Fibroblast of skin of right biceps (primary cell): ENCODE results near the gene SUSD4.
A peak's percentile ranks its signal among the peaks of the same experiment; 100 is the strongest.

Experiments
- DNase-seq: peaks from one replicate; pipeline ENCODE4 v3.0.0-alpha.2; 2013

The SUSD4 gene

DNA sequence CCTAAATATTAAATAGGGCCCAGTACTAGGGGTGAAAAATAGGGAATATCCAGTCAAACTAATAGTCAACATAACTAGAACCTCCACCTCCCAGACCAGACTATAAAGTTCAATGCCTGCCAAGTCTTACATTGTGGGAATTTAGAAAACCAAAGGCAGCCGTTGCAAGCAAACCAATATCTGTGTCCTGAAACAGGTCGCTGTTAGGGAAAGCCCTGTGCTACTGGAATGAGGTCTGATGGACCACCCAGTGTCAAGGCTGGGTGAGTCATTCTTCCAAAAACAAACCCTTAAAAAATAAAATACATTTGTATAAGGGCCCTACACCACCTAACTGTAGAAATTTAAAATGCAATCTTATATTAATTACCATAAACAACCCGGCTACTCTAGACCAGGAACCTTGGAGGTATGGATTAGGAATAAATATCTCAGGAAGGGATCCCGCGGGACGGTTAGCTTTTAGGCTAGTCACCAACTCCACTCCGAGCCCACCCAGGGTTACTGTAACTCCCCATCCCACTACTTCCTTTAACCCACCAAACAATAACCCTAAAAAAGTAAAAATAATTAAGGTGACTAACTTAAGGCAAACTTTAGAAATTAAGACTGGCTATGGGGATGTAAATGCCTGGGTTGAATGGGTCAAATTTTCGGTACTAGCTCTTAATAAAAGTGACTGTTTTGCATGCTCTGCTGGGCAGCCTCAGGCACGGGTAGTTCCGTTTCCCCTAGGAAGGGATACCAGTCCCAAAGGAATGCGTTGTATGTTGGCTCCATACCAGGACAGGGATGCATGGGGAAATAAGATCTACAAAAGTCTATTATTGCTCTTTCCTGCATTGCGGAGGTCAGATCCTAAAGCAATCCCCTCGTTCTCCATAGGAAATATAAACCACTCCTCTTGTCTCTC, 155.6 kb downstream of the SUSD4 start:
- DNase-seq: peak; percentile 45

GRCh38 chr1:223207293-223208066, 156.5 kb downstream of the SUSD4 start:
- DNase-seq: peak; percentile 65

GRCh38 chr1:223204424-223204823, 159.6 kb downstream of the SUSD4 start:
- DNase-seq: no peak

GRCh38 chr1:223203694-223204093, 160.3 kb downstream of the SUSD4 start:
- DNase-seq: no peak

- DNase-seq: no peak
Measured at GRCh38 chr1:223203034-223203408, 161.0 kb downstream of the SUSD4 start.

DNA sequence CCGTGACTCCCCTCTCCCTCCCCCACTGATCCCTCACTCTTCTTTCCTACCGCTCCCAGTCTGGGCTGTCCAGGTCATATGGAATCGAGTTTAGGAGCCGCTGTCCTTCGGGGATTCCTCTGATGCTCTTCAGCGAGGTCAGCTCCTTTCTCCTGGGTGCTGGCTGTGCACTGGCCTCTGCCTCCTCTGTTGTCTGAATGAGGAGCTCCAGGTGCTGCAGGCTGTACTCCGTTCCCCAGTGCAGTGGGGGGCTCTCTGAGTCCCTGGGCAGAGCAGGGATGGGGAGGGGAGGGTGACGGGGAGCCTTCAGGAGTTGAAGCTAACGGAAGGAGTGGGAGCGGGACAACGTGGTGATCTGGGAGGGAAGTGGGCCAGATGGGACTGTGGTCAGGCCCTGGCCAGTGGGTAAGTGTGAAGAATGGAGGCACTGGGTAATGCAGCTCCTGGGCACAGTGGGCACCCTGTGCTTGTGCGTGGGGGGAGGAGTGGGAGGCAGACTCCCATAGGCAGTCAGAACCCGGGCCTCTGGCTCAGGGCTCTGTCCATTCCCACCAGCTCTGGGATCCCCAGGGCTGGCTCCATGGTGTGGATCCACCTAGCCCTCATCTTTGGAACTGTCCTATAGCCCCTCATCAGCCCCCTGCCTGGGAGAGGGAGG, 161.5 kb downstream of the SUSD4 start:
- no peak for DNase-seq

GRCh38 chr1:223201967-223202366, 162.0 kb downstream of the SUSD4 start:
- no peak for DNase-seq

DNA sequence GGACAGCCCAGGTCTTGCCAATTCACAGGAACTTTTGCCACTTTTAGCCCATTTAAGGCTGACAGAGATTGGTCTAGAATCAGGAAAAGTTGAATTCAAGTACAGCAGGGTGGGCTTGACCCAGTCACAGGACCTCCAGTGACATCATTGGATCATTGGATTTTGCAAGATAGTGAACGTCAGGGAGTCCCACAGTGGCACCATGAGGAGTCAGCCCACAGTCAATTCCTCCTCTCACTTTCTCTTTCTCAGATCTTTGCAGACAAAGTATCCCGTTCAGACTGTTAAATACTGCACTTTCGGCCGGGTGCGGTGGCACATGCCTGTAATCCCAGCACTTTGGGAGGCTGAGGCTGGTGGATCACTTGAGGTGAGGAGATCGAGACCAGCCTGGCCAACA, 163.1 kb downstream of the SUSD4 start:
- DNase-seq: no peak

GRCh38 chr1:223199094-223199647, 164.8 kb downstream of the SUSD4 start:
- DNase-seq: no peak

DNA sequence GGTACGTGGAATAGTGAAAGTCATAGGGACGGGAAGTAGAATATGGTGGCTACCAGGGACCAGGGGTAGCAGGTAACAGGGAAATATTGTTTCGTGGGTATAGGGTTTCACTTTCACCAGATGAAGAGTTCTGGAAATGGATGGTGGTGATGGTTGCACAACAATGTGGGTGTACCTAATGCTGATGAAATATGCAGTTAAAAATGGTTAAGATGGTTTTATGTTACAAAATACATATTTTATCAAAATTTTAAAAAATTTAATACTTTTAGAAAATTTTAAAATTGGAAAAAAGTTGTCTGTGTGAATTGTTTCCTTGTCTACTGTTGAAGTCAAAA, 165.4 kb downstream of the SUSD4 start:
- no peak for DNase-seq

- DNase-seq: peak; percentile 19
Measured at GRCh38 chr1:223197923-223198627, 165.9 kb downstream of the SUSD4 start.

DNA sequence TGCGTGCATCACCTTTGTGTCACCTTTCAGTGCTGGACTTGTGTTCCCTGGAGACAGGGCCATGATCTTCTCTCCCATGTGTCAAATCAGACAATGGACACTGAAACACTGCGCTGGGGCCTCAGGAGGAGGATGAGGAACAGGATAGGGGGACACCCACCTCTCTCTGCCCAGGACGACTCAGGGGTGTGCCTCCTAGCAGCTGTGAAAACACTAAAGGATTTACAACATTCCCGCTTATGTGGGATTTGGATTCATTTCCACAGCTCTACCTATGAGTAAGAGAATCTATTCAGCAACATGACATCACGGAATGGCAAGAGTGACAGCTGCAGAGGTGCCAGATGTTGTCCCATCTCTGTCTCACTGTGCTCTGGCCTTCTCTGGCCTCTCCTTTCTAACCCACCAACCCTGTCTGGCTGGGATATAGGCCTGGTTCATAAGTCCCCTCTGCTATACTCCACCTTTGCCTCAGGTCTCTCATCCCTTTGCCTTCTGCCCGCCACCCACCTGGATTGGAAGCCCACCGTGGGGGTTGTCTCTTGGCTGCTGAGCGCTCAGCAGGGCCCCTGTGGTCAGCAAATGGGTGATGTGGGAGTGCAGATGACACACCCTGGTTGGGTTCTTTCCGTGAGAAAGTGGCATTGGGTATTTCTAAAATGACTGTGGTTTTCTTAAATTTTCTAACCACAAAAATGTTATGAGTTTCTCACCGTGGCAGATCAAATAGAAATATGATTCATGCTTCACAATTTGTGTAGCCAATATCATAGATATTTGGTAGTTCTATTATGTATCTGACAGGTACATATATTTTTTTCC, 173.9 kb downstream of the SUSD4 start:
- peak; percentile 64 for DNase-seq

DNA sequence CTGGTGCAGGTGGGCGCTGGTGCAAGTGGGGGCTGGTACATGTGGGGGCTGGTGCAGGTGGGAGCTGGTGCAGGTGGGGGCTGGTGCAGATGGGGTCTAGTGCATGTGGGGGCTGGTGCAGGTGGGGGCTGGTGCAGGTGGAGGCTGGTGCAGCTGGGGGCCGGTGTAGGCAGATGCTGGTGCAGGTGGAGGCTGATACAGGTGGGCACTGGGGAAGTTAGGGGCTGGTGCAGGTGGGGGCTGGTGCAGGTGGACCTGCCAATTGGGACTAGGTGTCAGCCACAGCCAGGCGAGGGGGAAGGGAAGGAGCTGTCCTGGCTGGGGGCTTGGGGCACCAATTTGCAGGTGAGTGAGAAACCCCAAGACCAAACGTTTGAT, 174.5 kb downstream of the SUSD4 start:
- no peak for DNase-seq

DNA sequence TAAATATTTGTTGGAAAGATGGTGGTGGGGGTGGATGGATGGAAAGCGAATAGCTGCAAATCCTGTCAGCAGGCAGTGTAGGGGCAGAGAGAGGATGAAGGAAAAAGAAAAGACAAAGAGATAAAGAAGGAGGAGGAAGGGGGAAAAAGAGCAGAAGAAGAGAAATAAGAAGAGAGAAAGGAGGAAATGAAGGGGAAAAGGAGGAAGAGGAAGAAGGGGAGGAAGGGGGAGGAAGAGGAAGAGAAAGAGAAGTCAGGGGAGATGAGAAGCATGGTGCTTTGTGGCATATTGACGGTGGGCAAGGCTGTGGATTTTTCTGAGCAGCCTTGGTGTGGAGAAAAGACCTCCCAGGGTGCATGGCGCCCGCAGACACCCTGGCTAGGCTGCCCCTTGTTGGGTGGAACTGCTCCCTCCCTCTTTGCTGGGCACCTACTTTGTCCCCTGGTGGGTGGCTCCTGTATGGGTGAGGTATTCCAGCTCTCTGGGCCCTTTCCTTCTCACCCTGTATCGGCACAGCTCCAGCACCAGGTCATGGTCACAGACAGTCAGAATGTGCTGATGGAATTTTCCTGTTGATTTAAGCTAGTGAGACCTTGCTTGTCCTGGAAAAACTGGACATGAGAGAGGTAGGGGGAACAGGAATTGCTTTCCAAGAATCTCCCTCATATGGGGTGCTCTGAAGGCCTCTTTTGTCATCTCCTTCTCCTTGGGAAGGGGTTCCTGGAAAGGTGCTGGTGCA, 175.2 kb downstream of the SUSD4 start:
- no peak for DNase-seq

DNA sequence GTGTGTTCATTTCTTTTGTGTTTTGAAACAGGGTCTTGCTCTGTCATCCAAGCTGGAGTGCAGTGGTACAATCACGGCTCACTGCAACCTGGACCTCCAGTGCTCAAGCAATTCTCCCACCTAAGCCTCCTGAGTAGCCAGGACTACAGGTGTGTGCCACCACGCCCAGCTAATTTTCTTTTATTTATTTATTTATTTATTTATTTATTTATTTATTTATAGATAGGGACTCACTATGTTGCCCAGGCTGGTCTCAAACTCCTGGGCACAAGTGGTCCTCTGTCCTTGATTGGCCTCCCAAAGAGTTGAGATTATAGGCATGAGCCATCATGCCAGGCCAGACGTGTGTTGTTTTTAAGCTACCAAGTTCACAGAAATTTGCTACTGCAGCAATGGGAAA, 177.2 kb downstream of the SUSD4 start:
- no peak for DNase-seq

GRCh38 chr1:223183268-223183862, 180.6 kb downstream of the SUSD4 start:
- peak; percentile 48 for DNase-seq

DNA sequence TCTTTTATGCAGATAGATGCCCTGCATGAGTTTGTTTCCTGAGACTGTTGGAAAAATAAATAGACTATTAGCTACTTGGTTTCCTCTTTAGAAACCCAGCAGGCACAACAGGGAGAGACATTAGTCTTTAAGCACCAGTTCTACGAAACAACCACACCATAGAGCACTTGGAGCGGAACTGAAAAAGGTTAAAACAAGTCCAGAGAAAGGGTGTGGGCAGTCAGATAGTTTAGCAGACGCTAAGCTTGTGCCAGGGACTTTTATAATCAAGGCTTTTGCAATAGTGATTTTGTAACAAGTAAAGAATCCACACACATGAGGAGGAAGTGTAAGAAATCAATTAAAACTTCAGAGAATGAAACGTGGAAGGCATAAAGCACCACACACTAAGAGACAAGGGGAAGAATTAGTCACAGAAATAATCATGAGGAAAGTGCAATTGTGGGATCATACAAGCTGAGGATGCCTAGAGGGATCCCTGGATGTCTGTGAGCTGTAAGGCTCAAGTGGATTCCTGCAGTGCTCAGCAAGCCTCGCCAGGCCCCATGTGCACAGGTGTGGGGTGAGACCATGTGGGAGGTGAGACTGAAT, 183.2 kb downstream of the SUSD4 start:
- DNase-seq: peak; percentile 30

DNA sequence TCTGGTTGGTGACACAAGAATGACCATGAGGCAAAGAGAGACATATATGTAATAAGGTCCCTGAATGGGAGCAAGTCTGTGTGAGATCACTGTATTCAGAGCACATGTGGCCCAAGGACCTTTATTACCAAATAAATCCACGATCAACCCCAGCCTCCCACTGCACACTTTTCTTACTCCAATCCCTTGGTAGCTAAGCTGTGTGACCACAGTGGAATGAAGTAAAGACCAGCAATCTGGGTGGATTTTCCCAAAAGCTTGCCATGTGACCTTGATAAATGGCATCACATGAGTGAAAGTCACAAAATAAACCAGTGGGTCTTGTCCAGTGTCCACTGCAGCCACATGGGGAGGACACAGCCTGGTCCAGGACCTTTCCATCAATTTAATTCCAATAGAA, 184.2 kb downstream of the SUSD4 start:
- no peak for DNase-seq

- DNase-seq: no peak
Measured at GRCh38 chr1:223179280-223179679, 184.7 kb downstream of the SUSD4 start.

DNA sequence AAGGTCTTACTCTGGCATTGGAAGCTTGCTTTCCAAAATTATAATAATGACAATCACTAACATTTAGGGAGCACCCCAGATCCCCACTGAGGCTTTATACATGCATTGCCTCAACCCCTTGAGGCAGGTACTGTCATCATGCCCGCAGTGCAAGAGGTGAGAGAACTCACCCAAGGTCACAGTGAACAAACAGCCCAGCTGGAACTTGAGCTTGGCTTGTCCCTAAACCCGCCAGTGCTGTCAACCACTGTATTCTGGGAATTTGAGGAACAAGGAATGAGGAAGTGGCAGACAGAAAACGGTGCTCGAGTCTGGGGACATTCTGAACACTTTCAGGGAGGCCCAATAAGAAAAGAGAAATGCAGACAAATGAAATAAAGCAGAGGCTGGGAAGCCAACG, 186.3 kb downstream of the SUSD4 start:
- no peak for DNase-seq
